Epithelial cell of proximal tubule (primary cell): ENCODE measurements around the gene AFF3. TPM values are rescaled to one million over a fixed set of nuclear protein-coding genes. Genes with fewer than 3 reads are reported as not detected.

ENCODE experiments used
- DNase-seq: peaks from one replicate; pipeline ENCODE4 v3.0.0-alpha.2; 2011; ENCODE audit warnings: low read depth
- H3K4me3 ChIP-seq: 2 replicates; pipeline ENCODE4 v1.5.1; 2011; ENCODE audit warnings: low read depth, mild to moderate bottlenecking, low read length
- total RNA-seq: library from RNA; depleted of rRNA; stranded (reverse); fragments of >200 nt; gene quantifications from 2 replicates; pipeline ENCODE4 v1.2.3, GENCODE V29; 2015
- TF ChIP-seq, protein P1 (sequence below): conservative IDR thresholded peaks from 2 replicates; pipeline ENCODE4 v1.5.1; 2012; ENCODE audit warnings: low read depth, mild to moderate bottlenecking, low read length

AFF3 gene
- total RNA-seq, 1 donor from 2014 or later: 0.35 TPM

DNA sequence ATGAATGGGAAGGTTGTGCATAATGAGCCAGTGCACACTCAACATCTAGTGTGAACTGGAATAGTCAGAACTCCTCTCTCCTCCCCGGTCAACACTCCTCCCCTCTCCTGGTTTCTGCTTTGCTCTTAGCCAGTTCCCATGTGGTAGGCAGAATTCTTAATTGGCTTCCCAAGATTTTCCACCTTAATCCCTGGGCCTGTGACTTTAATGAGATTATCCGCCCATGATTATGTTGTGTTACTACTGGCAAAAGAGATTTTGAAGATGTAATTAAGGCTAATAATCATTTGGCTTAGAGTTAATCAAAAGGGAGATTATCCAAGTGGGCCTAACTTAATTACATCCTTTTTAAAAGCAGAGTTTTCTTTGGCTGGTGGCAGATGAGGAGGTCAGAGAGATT is 618.3 kb downstream of the AFF3 start:
- TF ChIP-seq, protein P1, sequence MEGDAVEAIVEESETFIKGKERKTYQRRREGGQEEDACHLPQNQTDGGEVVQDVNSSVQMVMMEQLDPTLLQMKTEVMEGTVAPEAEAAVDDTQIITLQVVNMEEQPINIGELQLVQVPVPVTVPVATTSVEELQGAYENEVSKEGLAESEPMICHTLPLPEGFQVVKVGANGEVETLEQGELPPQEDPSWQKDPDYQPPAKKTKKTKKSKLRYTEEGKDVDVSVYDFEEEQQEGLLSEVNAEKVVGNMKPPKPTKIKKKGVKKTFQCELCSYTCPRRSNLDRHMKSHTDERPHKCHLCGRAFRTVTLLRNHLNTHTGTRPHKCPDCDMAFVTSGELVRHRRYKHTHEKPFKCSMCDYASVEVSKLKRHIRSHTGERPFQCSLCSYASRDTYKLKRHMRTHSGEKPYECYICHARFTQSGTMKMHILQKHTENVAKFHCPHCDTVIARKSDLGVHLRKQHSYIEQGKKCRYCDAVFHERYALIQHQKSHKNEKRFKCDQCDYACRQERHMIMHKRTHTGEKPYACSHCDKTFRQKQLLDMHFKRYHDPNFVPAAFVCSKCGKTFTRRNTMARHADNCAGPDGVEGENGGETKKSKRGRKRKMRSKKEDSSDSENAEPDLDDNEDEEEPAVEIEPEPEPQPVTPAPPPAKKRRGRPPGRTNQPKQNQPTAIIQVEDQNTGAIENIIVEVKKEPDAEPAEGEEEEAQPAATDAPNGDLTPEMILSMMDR: no peak
- no peak overlapping the region for H3K4me3 ChIP-seq
- DNase-seq: no peak

DNA sequence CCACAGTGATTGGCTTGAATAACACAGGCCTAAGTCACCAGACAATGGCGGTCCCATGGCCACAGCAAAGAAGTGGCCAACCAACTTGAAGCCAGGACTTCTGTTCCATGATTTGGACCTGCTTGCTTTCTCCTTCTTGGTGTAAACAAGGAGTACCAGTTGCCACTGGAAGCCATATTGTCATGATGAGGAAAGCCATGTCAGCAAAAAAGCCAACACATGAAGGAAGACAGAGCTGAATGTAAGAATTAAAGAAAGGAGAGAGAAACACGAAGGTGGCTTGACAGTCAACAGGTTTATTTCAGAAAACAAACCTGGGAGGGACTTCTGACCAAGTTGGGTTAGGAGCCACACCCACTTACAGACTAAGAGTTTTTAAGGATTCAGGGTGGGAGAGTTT is 620.2 kb downstream of the AFF3 start:
- TF ChIP-seq, protein P1: no peak
- DNase-seq: no peak
- H3K4me3 ChIP-seq: no peak overlapping the region

DNA sequence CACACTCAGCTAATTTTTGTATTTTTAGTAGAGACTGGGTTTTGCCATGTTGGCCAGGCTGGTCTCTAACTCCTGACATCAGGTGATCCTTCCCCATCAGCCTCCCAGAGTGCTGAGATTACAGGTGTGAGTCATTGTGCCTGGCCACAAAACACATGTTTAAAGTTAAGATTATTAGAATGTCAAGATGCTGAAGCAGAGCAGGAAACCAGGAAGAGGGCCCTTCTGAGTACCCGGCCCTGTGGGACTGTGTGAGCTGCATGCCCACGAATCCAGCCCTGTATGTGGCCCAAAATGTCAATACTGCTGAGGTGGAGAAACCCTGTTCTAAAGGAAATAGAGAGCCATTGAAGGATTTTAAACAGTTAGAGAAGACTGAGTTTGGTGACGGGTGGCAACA is 621.6 kb downstream of the AFF3 start:
- no peak for DNase-seq
- no peak overlapping the region for H3K4me3 ChIP-seq
- TF ChIP-seq, protein P1: no peak

DNA sequence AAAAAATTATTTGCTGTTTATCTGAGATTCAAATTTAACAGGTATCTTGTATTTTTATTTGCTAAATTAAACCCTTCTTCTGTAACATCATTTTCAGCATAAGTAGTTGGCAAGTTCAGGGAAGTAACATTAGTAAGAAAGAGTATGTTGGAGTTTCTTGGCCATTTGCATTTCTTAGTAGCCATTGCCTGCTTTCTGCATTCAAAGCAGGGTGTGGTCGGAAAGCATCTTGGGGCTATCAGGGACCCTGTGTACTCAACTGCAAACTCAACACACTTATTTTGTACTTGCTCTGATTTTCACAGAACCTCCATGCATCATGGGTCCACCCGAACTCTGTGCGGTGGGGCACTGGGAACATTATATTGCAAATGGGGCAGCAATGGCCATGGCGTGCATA is 622.2 kb downstream of the AFF3 start:
- no peak overlapping the region for H3K4me3 ChIP-seq
- TF ChIP-seq, protein P1: no peak
- no peak for DNase-seq

DNA sequence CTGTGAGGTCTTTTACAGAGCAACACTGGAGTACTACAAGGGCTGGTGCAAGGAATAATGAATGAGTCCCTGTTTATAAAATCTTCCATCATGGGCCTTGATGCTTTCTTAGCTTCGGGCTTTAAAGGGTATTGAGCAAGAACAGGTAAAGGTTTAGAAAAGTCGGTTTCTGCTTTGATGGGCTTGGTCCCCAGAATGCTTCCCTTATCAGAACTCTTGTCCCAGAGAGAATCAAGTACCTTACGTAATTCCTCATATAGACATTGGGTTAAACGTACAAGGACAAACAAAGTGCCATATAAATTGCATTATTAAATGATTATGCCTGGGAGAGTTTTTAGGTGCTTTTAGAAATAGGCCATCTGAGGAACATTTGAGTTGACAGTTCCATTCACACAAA is 628.0 kb downstream of the AFF3 start:
- no peak overlapping the region for H3K4me3 ChIP-seq
- no peak for DNase-seq
- TF ChIP-seq, protein P1: no peak

DNA sequence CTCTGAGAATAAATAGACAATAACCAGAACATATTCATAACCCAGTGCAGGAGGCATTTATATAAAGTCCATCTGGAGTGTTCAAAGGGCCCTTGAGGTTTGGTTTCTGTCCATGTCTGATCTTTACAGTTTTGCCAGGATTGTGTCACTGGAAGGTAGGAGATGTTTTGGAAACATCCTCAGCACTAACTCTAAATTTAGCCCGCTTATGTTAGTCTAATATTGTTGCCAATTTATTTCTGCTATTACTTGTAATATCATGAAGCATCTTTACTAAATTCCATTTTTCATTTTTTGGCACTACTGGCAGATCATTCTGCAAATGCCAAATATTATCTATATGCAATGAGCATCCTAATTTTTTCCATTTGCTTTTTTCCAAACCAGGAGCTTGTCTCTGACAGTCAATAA is 630.2 kb downstream of the AFF3 start:
- no peak for DNase-seq
- no peak overlapping the region for H3K4me3 ChIP-seq
- TF ChIP-seq, protein P1: no peak

DNA sequence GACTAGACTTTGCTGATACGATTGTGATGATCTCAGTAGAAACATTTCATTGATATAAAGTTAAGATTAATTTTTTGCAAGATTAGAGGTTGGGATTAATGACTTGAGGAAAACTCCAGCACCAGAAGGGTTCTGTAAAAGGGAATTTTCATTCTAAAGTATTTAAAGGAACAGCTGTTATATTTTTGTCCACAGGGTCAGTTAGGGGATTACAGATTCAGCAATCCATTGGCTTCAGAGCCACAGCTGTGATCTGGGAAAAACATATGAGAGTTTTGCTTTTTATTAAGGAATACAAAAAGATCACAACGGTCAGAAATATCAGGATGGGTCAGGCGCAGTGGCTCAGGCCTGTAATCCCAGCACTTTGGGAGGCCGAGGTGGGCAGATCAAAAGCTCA is 633.0 kb downstream of the AFF3 start:
- TF ChIP-seq, protein P1: no peak
- H3K4me3 ChIP-seq: no peak overlapping the region
- no peak for DNase-seq
